ENCODE data around the gene ISYNA1.
A peak's percentile ranks its signal among the peaks of the same experiment; 100 is the strongest.

Gene ISYNA1

DNA sequence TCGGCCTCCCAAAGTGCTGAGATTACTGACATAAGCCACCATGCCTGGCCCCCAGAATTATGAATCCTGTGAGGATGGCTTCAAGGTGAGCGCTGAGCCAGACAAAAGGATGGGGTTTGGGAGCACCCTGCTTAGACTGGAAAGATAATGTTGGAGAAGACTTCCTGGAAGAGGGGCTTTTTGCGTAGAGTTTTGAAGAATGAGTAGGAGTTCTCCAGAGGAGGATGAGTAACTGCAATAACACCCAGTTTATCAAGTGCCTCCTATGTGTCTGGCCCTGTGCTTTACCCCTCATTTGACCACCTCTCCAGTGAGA lies 52.6 kb downstream of the ISYNA1 start:
- Histone ChIP-seq H4K20me1 (ENCODE audit: insufficient read depth, low read length, poor library complexity, severe bottlenecking) (no peaks in the 10 kb centered on the region), H3K4me1 (ENCODE audit: insufficient read depth, low read length, poor library complexity, severe bottlenecking) (no peaks in the 10 kb centered on the region), H3K36me3 (ENCODE audit: insufficient read depth, low read length) (no peaks in the 10 kb centered on the region), H3K4me3 (ENCODE audit: low read length, poor library complexity, severe bottlenecking) (no peak overlapping the region), H2AFZ (ENCODE audit: low read length) (no peak overlapping the region), H3K79me2 (ENCODE audit: insufficient read depth, low read length) (no peaks in the 10 kb centered on the region), H3K27me3 (ENCODE audit: insufficient read depth, low read length, poor library complexity, severe bottlenecking) (no peaks in the 10 kb centered on the region), H3K9me3 (ENCODE audit: insufficient read depth, low read depth, low read length) (no peaks in the 10 kb centered on the region), H3K9me2 (replicated peaks; ENCODE audit: low read depth, low read length) (no peaks in the 10 kb centered on the region), H3K4me2 (ENCODE audit: low read depth, low read length, poor library complexity, severe bottlenecking) (no peak overlapping the region), H3K9ac (ENCODE audit: low read depth, low read length, poor library complexity, severe bottlenecking) (peak overlapping the region; percentile 46), H3F3A (ENCODE audit: low read depth) (no peaks in the 10 kb centered on the region)
- TF ChIP-seq, protein P1, sequence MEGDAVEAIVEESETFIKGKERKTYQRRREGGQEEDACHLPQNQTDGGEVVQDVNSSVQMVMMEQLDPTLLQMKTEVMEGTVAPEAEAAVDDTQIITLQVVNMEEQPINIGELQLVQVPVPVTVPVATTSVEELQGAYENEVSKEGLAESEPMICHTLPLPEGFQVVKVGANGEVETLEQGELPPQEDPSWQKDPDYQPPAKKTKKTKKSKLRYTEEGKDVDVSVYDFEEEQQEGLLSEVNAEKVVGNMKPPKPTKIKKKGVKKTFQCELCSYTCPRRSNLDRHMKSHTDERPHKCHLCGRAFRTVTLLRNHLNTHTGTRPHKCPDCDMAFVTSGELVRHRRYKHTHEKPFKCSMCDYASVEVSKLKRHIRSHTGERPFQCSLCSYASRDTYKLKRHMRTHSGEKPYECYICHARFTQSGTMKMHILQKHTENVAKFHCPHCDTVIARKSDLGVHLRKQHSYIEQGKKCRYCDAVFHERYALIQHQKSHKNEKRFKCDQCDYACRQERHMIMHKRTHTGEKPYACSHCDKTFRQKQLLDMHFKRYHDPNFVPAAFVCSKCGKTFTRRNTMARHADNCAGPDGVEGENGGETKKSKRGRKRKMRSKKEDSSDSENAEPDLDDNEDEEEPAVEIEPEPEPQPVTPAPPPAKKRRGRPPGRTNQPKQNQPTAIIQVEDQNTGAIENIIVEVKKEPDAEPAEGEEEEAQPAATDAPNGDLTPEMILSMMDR (conservative IDR thresholded peaks at IDR 0.05; ENCODE audit: low read length), result no peak
- TF ChIP-seq EZH2phosphoT487 (IDR thresholded peaks at IDR 0.05; ENCODE audit: borderline replicate concordance), result no peak

DNA sequence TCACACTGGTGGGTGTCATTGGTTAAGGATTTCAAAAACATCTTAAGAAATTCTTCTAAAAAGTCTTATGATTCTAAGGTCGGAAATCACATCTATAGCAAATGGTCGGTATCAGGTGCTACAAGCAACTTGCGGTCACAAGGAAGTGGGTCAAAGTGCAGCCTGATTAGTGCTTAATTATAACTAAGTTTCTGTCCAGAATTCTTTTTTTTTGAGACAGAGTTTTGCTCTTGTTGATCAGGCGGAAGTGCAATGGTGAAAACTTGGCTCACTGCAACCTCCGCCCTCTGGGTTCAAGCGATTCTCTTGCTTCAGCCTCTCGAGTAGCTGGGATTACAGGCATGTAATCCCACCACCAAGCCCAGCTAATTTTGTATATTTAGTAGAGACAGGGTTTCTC lies 53.2 kb downstream of the ISYNA1 start:
- no peaks in the 10 kb centered on the region for H3K9me2 ChIP-seq (replicated peaks; ENCODE audit: low read depth, low read length)
- H3K4me1 ChIP-seq (ENCODE audit: insufficient read depth, low read length, poor library complexity, severe bottlenecking), result no peaks in the 10 kb centered on the region
- no peaks in the 10 kb centered on the region for H3K79me2 ChIP-seq (ENCODE audit: insufficient read depth, low read length)
- H3K4me3 ChIP-seq (ENCODE audit: low read length, poor library complexity, severe bottlenecking), result no peak overlapping the region
- no peaks in the 10 kb centered on the region for H3K27me3 ChIP-seq (ENCODE audit: insufficient read depth, low read length, poor library complexity, severe bottlenecking)
- H3K4me2 ChIP-seq (ENCODE audit: low read depth, low read length, poor library complexity, severe bottlenecking), result no peak overlapping the region
- no peaks in the 10 kb centered on the region for H4K20me1 ChIP-seq (ENCODE audit: insufficient read depth, low read length, poor library complexity, severe bottlenecking)
- H2AFZ ChIP-seq (ENCODE audit: low read length), result no peak overlapping the region
- no peaks in the 10 kb centered on the region for H3K36me3 ChIP-seq (ENCODE audit: insufficient read depth, low read length)
- H3K9me3 ChIP-seq (ENCODE audit: insufficient read depth, low read depth, low read length), result no peaks in the 10 kb centered on the region
- H3F3A ChIP-seq (ENCODE audit: low read depth), result no peaks in the 10 kb centered on the region
- TF ChIP-seq, protein P1 (conservative IDR thresholded peaks at IDR 0.05; ENCODE audit: low read length), result no peak
- TF ChIP-seq EZH2phosphoT487 (IDR thresholded peaks at IDR 0.05; ENCODE audit: borderline replicate concordance), result no peak
- peak overlapping the region; percentile 46 for H3K9ac ChIP-seq (ENCODE audit: low read depth, low read length, poor library complexity, severe bottlenecking)

All from Loucy (cell line).